GM18517 (cell line): ENCODE measurements around the gene GUCA2A.
"Not testable (repeated sequence)": the region's sequence is repeated elsewhere in the genome, so short reads cannot be mapped to it uniquely, and the experiment has no call there.

ENCODE experiments used
- ATAC-seq: cut with Tn5 transposase; IDR thresholded peaks from one replicate; pipeline ENCODE4 v1.9.1; 2021; ENCODE audit warnings: mild to moderate bottlenecking, moderate library complexity; ENCODE audit not compliant: unreplicated experiment

GUCA2A gene

GRCh38 chr1:42164551-42165420 lies at the start of gene GUCA2A:
TSS of gene GUCA2A (minus strand) at chr1:42164745. CDS start at chr1:42164712, 33 bp downstream.
- no peak for ATAC-seq

- no peak for ATAC-seq
Measured at GRCh38 chr1:42211224-42211623, 46.7 kb upstream of the GUCA2A start.

GRCh38 chr1:42210421-42211133 lies 46.0 kb upstream of the GUCA2A start:
- no peak for ATAC-seq

GRCh38 chr1:42209526-42210251 lies 45.1 kb upstream of the GUCA2A start:
- ATAC-seq = no peak

GRCh38 chr1:42206930-42207329 lies 42.4 kb upstream of the GUCA2A start:
- ATAC-seq = not testable (repeated sequence)

GRCh38 chr1:42206164-42206563 lies 41.6 kb upstream of the GUCA2A start:
- no peak for ATAC-seq

GRCh38 chr1:42201986-42202385 lies 37.4 kb upstream of the GUCA2A start:
- no peak for ATAC-seq

- ATAC-seq = no peak
Measured at GRCh38 chr1:42198251-42198650, 33.7 kb upstream of the GUCA2A start.

GRCh38 chr1:42195841-42196240 lies 31.3 kb upstream of the GUCA2A start:
- ATAC-seq = no peak

- ATAC-seq = no peak
Measured at GRCh38 chr1:42192106-42192505, 27.6 kb upstream of the GUCA2A start.

GRCh38 chr1:42191319-42191718 lies 26.8 kb upstream of the GUCA2A start:
- no peak for ATAC-seq

GRCh38 chr1:42189931-42190853 lies 25.6 kb upstream of the GUCA2A start:
- ATAC-seq = no peak

GRCh38 chr1:42186152-42186551 lies 21.6 kb upstream of the GUCA2A start:
- ATAC-seq = no peak

- ATAC-seq = no peak
Measured at GRCh38 chr1:42184616-42185015, 20.1 kb upstream of the GUCA2A start.

- ATAC-seq = no peak
Measured at GRCh38 chr1:42183957-42184268, 19.4 kb upstream of the GUCA2A start.

- no peak for ATAC-seq
Measured at GRCh38 chr1:42183210-42183956, 18.8 kb upstream of the GUCA2A start.

GRCh38 chr1:42181687-42182086 lies 17.1 kb upstream of the GUCA2A start:
- no peak for ATAC-seq

- ATAC-seq = no peak
Measured at GRCh38 chr1:42179900-42180329, 15.4 kb upstream of the GUCA2A start.

GRCh38 chr1:42179275-42179674 lies 14.7 kb upstream of the GUCA2A start:
- no peak for ATAC-seq

- ATAC-seq = no peak
Measured at GRCh38 chr1:42178249-42178648, 13.7 kb upstream of the GUCA2A start.
